BE2C (cell line): Measurements from ENCODE around the gene RALGPS1.
"Not testable (repeated sequence)": the region's sequence is repeated elsewhere in the genome, so short reads cannot be mapped to it uniquely, and the experiment has no call there.

Source experiments
- DNase-seq: peaks from one replicate; pipeline ENCODE4 v3.0.0-alpha.2; 2020
- H3K27me3 ChIP-seq: fragments of 250-450 bp; sonication (Bioruptor Pico); 2 replicates; pipeline ENCODE4 v1.5.1; 2020; ENCODE audit warnings: mild to moderate bottlenecking
- H3K36me3 ChIP-seq: fragments of 250-450 bp; sonication (Bioruptor Pico); 2 replicates; pipeline ENCODE4 v1.5.1; 2020; ENCODE audit warnings: mild to moderate bottlenecking
- H3K4me1 ChIP-seq: fragments of 250-450 bp; sonication (Bioruptor Pico); 2 replicates; pipeline ENCODE4 v1.5.1; 2020
- H3K4me3 ChIP-seq: 2 replicates; pipeline ENCODE4 v1.5.1; 2011; ENCODE audit warnings: low read depth, low read length
- H3K9me3 ChIP-seq: fragments of 250-450 bp; sonication (Bioruptor Pico); 2 replicates; pipeline ENCODE4 v1.5.1; 2020
- TF ChIP-seq, protein P1 (sequence below): IDR thresholded peaks from 2 replicates; pipeline ENCODE4 v1.5.1; 2012; ENCODE audit warnings: mild to moderate bottlenecking, low read depth, low read length

The RALGPS1 gene

DNA sequence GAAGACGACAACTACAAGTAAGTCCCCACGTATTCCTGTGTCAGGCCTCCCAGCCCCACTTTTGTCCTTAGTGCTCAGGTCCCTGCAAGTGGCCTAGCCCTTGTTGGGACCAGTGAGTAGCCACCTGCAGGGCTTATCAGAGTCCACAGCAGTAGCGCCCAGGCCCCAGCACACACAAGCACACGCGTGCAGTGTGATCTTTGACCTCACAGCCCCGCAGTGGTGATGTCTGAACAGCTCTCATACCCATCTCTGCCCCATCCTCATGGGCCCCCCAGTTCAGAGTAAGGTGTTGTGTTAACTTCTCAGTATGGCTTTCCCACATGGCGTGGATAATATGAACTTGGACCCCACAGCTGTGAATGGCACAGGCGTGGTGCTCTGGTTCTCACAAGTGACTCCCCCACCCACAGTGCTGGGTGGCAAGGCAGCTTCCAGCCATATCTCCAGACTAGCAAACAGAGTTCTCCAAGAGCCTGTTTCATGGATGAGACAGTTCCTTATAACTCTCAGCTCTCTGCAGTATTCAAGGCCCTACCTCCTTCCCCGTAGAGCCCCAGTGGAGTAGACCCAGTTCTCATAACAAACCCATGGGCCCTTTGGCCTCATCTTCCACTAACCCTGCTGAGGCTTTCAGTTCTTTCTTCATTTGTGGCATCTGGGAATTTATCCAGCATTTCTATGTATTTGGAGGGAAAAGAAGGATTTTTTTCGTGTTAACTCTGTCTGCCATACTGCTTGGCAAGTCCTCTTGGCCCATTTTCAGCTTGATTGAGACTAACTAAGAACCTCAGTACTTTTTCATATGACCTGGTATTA is 254.4 kb downstream of the RALGPS1 start:
- H3K27me3 ChIP-seq, result no peaks in the 10 kb centered on the region
- H3K9me3 ChIP-seq, result no peaks in the 10 kb centered on the region
- H3K4me1 ChIP-seq, result peaks cover 15% of the 10 kb centered on the region
- TF ChIP-seq, protein P1, sequence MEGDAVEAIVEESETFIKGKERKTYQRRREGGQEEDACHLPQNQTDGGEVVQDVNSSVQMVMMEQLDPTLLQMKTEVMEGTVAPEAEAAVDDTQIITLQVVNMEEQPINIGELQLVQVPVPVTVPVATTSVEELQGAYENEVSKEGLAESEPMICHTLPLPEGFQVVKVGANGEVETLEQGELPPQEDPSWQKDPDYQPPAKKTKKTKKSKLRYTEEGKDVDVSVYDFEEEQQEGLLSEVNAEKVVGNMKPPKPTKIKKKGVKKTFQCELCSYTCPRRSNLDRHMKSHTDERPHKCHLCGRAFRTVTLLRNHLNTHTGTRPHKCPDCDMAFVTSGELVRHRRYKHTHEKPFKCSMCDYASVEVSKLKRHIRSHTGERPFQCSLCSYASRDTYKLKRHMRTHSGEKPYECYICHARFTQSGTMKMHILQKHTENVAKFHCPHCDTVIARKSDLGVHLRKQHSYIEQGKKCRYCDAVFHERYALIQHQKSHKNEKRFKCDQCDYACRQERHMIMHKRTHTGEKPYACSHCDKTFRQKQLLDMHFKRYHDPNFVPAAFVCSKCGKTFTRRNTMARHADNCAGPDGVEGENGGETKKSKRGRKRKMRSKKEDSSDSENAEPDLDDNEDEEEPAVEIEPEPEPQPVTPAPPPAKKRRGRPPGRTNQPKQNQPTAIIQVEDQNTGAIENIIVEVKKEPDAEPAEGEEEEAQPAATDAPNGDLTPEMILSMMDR, result no peak
- no peak for DNase-seq
- no peak overlapping the region for H3K4me3 ChIP-seq
- H3K36me3 ChIP-seq, result no peaks in the 10 kb centered on the region

DNA sequence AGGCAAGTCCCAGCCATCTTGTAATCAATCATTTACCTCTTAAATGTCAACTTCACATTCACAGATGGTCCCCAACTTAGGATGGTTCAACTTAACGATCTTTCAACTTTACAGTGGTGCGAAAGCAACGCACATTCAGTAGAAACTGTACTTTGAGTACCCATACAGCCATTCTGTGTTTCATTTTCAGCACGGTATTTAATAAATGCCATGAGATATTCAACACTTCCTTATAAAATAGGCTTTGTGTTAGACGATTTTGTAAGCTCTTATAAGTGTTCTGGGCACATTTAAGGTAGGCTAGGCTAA is 254.9 kb downstream of the RALGPS1 start:
- no peak for DNase-seq
- peaks cover 15% of the 10 kb centered on the region for H3K4me1 ChIP-seq

DNA sequence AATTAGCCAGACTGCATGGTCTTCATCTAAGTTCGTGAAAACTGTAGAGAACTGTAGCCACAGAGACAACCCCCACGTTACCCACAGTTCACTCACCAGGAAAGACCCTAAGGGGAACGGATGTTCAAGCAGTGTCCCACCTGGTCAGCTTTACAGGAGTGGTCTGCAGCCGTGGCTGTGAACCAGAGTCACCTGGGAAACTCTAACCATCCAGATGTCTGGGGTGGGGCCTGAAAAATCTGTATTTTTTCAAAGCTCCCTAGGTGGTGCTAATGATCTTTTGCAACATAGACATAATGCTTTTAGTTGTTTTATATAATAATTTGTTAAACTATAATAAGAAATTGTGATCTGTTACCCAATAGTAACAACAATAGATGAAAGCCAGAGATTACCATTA is 255.5 kb downstream of the RALGPS1 start:
- H3K4me1 ChIP-seq, result peaks cover 15% of the 10 kb centered on the region
- H3K36me3 ChIP-seq, result no peaks in the 10 kb centered on the region
- H3K4me3 ChIP-seq, result no peak overlapping the region
- H3K9me3 ChIP-seq, result no peaks in the 10 kb centered on the region
- TF ChIP-seq, protein P1, result no peak
- no peaks in the 10 kb centered on the region for H3K27me3 ChIP-seq
- DNase-seq, result no peak

More for the DNA sequence above, 254.9 kb downstream of the RALGPS1 start:
- TF ChIP-seq, protein P1, result no peak
- Histone ChIP-seq H3K27me3 (no peaks in the 10 kb centered on the region), H3K9me3 (no peaks in the 10 kb centered on the region), H3K4me3 (no peak overlapping the region), H3K36me3 (no peaks in the 10 kb centered on the region)

DNA sequence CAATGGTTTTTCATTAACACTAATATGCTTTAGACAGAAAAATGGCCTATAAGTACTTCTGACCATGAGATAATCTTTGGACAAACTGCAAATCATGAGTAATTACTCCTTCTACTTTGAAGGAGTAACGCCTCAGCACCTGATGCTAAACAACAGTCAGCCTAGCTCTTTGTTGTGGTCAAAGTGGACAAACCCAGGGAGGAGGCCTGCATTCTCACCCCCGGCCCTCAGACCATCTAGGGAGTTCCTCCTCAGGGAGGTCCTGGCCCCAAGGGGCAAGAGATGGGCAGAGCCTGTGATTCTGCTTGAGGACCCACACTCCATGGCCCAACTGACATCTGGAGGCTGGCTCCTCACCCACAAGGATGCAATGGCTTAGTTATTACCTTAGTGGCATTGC is 256.1 kb downstream of the RALGPS1 start:
- TF ChIP-seq, protein P1, result no peak
- H3K4me3 ChIP-seq, result no peak overlapping the region
- DNase-seq, result no peak
- no peaks in the 10 kb centered on the region for H3K27me3 ChIP-seq
- H3K4me1 ChIP-seq, result peaks cover 15% of the 10 kb centered on the region
- H3K9me3 ChIP-seq, result no peaks in the 10 kb centered on the region
- H3K36me3 ChIP-seq, result no peaks in the 10 kb centered on the region

DNA sequence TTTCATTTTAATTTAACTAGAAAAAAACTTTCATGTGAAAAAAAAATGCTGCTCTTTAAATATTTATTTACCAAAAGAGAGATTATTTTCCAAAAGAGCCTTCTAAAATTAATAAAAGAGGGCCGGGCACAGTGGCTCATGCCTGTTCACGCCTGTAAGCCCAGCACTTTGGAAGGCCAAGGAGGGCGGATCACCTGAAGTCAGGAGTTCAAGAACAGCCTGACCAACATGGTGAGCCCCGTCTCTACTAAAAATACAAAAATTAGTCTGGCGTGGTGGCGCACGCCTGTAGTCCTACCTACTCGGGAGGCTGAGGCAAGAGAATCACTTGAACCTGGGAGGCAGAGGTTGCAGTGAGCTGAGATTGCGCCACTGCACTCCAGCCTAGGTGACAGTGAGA is 256.8 kb downstream of the RALGPS1 start:
- not testable (repeated sequence) for DNase-seq

DNA sequence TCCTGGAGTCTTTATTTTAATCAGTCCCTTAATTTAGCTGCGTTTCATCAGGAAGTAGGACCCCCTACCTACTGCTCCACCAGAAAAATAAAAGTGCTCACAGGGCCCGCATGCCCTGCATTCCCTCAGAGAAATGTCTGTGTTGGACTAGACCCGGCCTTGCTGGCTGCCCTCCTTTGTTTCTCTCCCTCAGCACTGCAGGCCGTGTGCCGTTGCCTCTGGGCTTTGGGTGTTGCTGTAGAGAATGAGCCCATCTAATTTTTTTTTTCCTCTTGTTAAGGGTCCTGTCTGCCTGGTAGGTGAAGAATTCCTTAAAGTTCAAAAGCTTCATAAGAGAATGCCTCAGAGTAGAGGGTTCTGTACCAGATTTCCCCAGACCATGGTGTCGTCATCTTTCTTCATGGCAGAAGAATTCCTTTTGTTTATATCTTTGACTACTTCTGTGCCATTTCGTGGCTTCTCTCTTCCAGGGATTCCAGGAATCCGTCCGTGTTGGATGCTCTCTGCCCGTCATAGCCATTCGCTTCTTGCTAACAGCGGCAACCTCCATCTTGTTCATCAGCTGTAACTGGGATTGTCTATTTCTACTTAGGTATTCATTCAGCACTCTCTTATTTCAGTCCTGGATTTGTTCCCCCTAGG is 257.6 kb downstream of the RALGPS1 start:
- Histone ChIP-seq H3K4me1 (peaks cover 1% of the 10 kb centered on the region), H3K36me3 (no peaks in the 10 kb centered on the region), H3K27me3 (no peaks in the 10 kb centered on the region), H3K9me3 (no peaks in the 10 kb centered on the region), H3K4me3 (no peak overlapping the region)
- DNase-seq, result no peak
- TF ChIP-seq, protein P1, result no peak

More for the DNA sequence above, 256.8 kb downstream of the RALGPS1 start:
- H3K9me3 ChIP-seq, H3K4me1 ChIP-seq, H3K4me3 ChIP-seq, H3K36me3 ChIP-seq, H3K27me3 ChIP-seq: not testable (repeated sequence)
